Hippocampal formation (tissue), 2 donors: ENCODE results near the gene PCCA.
"Not testable (repeated sequence)": the region's sequence is repeated elsewhere in the genome, so short reads cannot be mapped to it uniquely, and the experiment has no call there.

Experiments
- DNase-seq, 2 donors: peaks; one replicate each; lab custom pipeline; 2025; lab: John Stamatoyannopoulos, UW

The PCCA gene

GRCh38 chr13:100196375-100196774, 107.5 kb downstream of the PCCA start:
- no peak for DNase-seq

GRCh38 chr13:100197116-100197515, 108.2 kb downstream of the PCCA start:
- DNase-seq: no peak

- no peak for DNase-seq
These were observed 108.9 kb downstream of the PCCA start for GRCh38 chr13:100197591-100198365.

- no peak for DNase-seq
These were observed 114.9 kb downstream of the PCCA start for GRCh38 chr13:100203696-100204367.

GRCh38 chr13:100208002-100208401, 119.1 kb downstream of the PCCA start:
- DNase-seq: no peak

GRCh38 chr13:100208626-100209025, 119.7 kb downstream of the PCCA start:
- no peak for DNase-seq

GRCh38 chr13:100209857-100210825, 121.2 kb downstream of the PCCA start:
- no peak for DNase-seq

- DNase-seq: no peak
These were observed 122.3 kb downstream of the PCCA start for GRCh38 chr13:100211016-100211710.

GRCh38 chr13:100212904-100213553, 124.1 kb downstream of the PCCA start:
- no peak for DNase-seq

GRCh38 chr13:100213576-100213975, 124.7 kb downstream of the PCCA start:
- no peak for DNase-seq

- DNase-seq: no peak
These were observed 126.0 kb downstream of the PCCA start for GRCh38 chr13:100214886-100215285.

- no peak for DNase-seq
These were observed 132.3 kb downstream of the PCCA start for GRCh38 chr13:100221166-100221565.

GRCh38 chr13:100223966-100224530, 135.2 kb downstream of the PCCA start:
- DNase-seq: not testable (repeated sequence)

GRCh38 chr13:100229603-100230002, 140.7 kb downstream of the PCCA start:
- DNase-seq: no peak

- no peak for DNase-seq
These were observed 141.9 kb downstream of the PCCA start for GRCh38 chr13:100230769-100231149.

- no peak for DNase-seq
These were observed 142.3 kb downstream of the PCCA start for GRCh38 chr13:100231176-100231575.

GRCh38 chr13:100234006-100234405, 145.1 kb downstream of the PCCA start:
- DNase-seq: no peak

- DNase-seq: no peak
These were observed 145.7 kb downstream of the PCCA start for GRCh38 chr13:100234524-100235136.

- peak in 1 of 2 donors; percentile 50 for DNase-seq
These were observed 146.5 kb downstream of the PCCA start for GRCh38 chr13:100235311-100235901.
